B cell (primary cell): ENCODE results near the gene PSAPL1. TPM values are rescaled to one million over a fixed set of nuclear protein-coding genes. Genes with fewer than 3 reads are reported as not detected.

Source experiments
- ATAC-seq: fragments of 200-7000 bp; cut with Tn5 transposase; one replicate; pipeline ENCODE4 v1.10.0; 2021; ENCODE audit warnings: low read depth, mild to moderate bottlenecking, moderate number of reproducible peaks, moderate library complexity
- CTCF ChIA-PET: fragments of 350-600 bp; sonication (Branson Sonifier 250); formaldehyde crosslinking; loops from one replicate; lab custom pipeline; 2021; ENCODE audit warnings: antibody characterized with exemption, inconsistent platforms; lab: Charles Lee
- POLR2A ChIA-PET: fragments of 350-600 bp; sonication (Branson Sonifier 250); formaldehyde crosslinking; loops from one replicate; lab custom pipeline; 2021; ENCODE audit warnings: antibody characterized with exemption; lab: Charles Lee
- DNase-seq: peaks from one replicate; pipeline ENCODE4 v3.0.0; 2013
- H2AFZ ChIP-seq: 2 replicates; pipeline ENCODE4 v1.6.1; 2012; ENCODE audit warnings: mild to moderate bottlenecking, low read depth, low read length; ENCODE audit not compliant: insufficient read depth, poor library complexity, severe bottlenecking
- H3K27ac ChIP-seq, 2 donors: 1 replicate in 1 of 2; 2 replicates in 1 of 2; pipeline ENCODE4 v1.5.1; 2012 to 2013; ENCODE audit warnings: low read length in 2 of 2, mild to moderate bottlenecking in 2 of 2, moderate library complexity in 1 of 2
- H3K27me3 ChIP-seq, 4 experiments: fragments of 200-600 bp in 1 of 4; sonication (generic) in 1 of 4; replicated peaks in 1 of 4; 1 replicate in 2 of 4; 2 replicates in 2 of 4; pipeline versions ENCODE4 v1.6.1 to v1.7.0; 2013 to 2016; ENCODE audit warnings: low read length in 3 of 4, mild to moderate bottlenecking in 2 of 4, mixed read lengths in 1 of 4, moderate library complexity in 1 of 4; ENCODE audit not compliant: insufficient read depth in 4 of 4, control insufficient read depth in 3 of 4; ENCODE audit errors: control extremely low read depth in 1 of 4
- H3K36me3 ChIP-seq, 2 experiments: replicated peaks in 1 of 2; 1 replicate in 1 of 2; 2 replicates in 1 of 2; pipeline versions ENCODE4 v1.6.1 to v1.7.1; 2013; ENCODE audit warnings: low read length in 1 of 2; ENCODE audit not compliant: insufficient read depth in 2 of 2, control insufficient read depth in 1 of 2; ENCODE audit errors: control extremely low read depth in 1 of 2, extremely low read depth in 1 of 2
- H3K4me1 ChIP-seq, 2 donors: fragments of 200-600 bp in 1 of 2; sonication (generic) in 1 of 2; 1 replicate in 1 of 2; 2 replicates in 1 of 2; pipeline versions ENCODE4 v1.5.1 to v1.6.1; 2013 to 2017; ENCODE audit warnings: low read length in 2 of 2; ENCODE audit not compliant: control insufficient read depth in 2 of 2, insufficient read depth in 2 of 2
- H3K4me2 ChIP-seq: replicated peaks from 2 replicates; pipeline ENCODE3; 2012; ENCODE audit warnings: mild to moderate bottlenecking, low read depth, low read length; ENCODE audit not compliant: poor library complexity, severe bottlenecking
- H3K4me3 ChIP-seq, 5 experiments: fragments of 200-600 bp in 1 of 5; sonication (generic) in 1 of 5; 1 replicate in 3 of 5; 2 replicates in 2 of 5; pipeline versions ENCODE4 v1.5.1 to v1.7.0; 2011 to 2016; ENCODE audit warnings: low read length in 4 of 5, mild to moderate bottlenecking in 4 of 5, low read depth in 2 of 5, control low read depth in 1 of 5, moderate library complexity in 1 of 5; ENCODE audit not compliant: insufficient read depth in 1 of 5; ENCODE audit errors: control extremely low read depth in 1 of 5, extremely low read depth in 1 of 5
- H3K79me2 ChIP-seq: fragments of 200-600 bp; sonication (generic); one replicate; pipeline ENCODE4 v1.6.0; 2016; ENCODE audit warnings: low read length; ENCODE audit not compliant: control insufficient read depth, insufficient read depth
- H3K9ac ChIP-seq: fragments of 200-600 bp; sonication (generic); 2 replicates; pipeline ENCODE4 v1.6.1; 2017; ENCODE audit warnings: mild to moderate bottlenecking, low read length, moderate library complexity
- H3K9me3 ChIP-seq, 3 donors: one replicate each; pipeline versions ENCODE4 v1.6.1 to v1.7.1; 2013; ENCODE audit warnings: low read length in 2 of 3; ENCODE audit not compliant: control insufficient read depth in 2 of 3, insufficient read depth in 1 of 3; ENCODE audit errors: control extremely low read depth in 1 of 3
- H4K20me1 ChIP-seq: 2 replicates; pipeline ENCODE4 v1.6.0; 2012; ENCODE audit warnings: mild to moderate bottlenecking, low read length; ENCODE audit not compliant: insufficient read depth, control insufficient read depth, poor library complexity, severe bottlenecking
- H3K27ac Mint-ChIP-seq: one replicate; pipeline ENCODE4 v1.8.0; 2021; ENCODE audit warnings: mixed read lengths
- H3K27me3 Mint-ChIP-seq: one replicate; pipeline ENCODE4 v1.8.0; 2021; ENCODE audit warnings: mixed read lengths
- H3K4me1 Mint-ChIP-seq: one replicate; pipeline ENCODE4 v1.8.0; 2021; ENCODE audit warnings: mixed read lengths
- H3K4me3 Mint-ChIP-seq: one replicate; pipeline ENCODE4 v1.8.0; 2021; ENCODE audit warnings: mixed read lengths
- H3K9me3 Mint-ChIP-seq: one replicate; pipeline ENCODE4 v1.8.0; 2022; ENCODE audit warnings: mixed read lengths; ENCODE audit not compliant: insufficient read depth
- CTCF ChIP-seq: fragments of 200-600 bp; IDR thresholded peaks from one replicate; pipeline ENCODE4 v1.8.0; 2022; ENCODE audit warnings: antibody characterized with exemption, mild to moderate bottlenecking
- EZH2 ChIP-seq: IDR thresholded peaks from 2 replicates; pipeline ENCODE4 v1.6.1; 2012; ENCODE audit warnings: borderline replicate concordance, low read depth, mild to moderate bottlenecking, moderate library complexity, low read length; ENCODE audit not compliant: insufficient read depth, poor library complexity, severe bottlenecking
- WGBS: methylation state at CpG from one replicate; pipeline ENCODE4 v1.1.5; 2013; ENCODE audit warnings: missing lambda C conversion rate; ENCODE audit not compliant: insufficient coverage; 5-methylcytosine and 5-hydroxymethylcytosine counted together
- intact Hi-C: fragments of 100-400 bp; cut with micrococcal nuclease; formaldehyde crosslinking; loops from one replicate; pipeline ENCODE4 v1.10.0; 2022
- polyA plus RNA-seq: library from polyadenylated mRNA; depleted of rRNA; stranded (reverse); fragments of >200 nt; gene quantifications from 2 replicates; pipeline ENCODE4 v1.2.3, GENCODE V29; 2012
- total RNA-seq, 2 donors: library from RNA; stranded (reverse); fragments of 120-200 nt in 1 of 2; gene quantifications; 1 replicate in 1 of 2; 2 replicates in 1 of 2; pipeline versions ENCODE4 v1.2.3 to v1.2.4, GENCODE V29; 2013 to 2022

The PSAPL1 gene
- total and polyA plus RNA-seq, 2 donors (not counting 1 experiment from before 2014, with no cell fraction given), result not detected

GRCh38 chr4:7473081-7473480 lies 38.4 kb upstream of the PSAPL1 start:
- DNase-seq (no peak), ATAC-seq (no peak)
- H3K27ac Mint-ChIP-seq, result no peak overlapping the region
- H3K36me3 ChIP-seq, result no peaks in the 10 kb centered on the region
- H3K9me3 Mint-ChIP-seq, result no peaks in the 10 kb centered on the region
- peaks cover 6% of the 10 kb centered on the region for H3K27me3 Mint-ChIP-seq
- CTCF ChIA-PET, result no interaction called here
- no peaks in the 10 kb centered on the region for H3K4me1 Mint-ChIP-seq
- H3K4me1 ChIP-seq, result no peaks in the 10 kb centered on the region
- no peak overlapping the region for H3K4me3 Mint-ChIP-seq
- no peak overlapping the region for H3K4me2 ChIP-seq
- no peaks in the 10 kb centered on the region for H4K20me1 ChIP-seq
- H3K27ac ChIP-seq, result no peak overlapping the region
- H3K79me2 ChIP-seq, result no peaks in the 10 kb centered on the region
- H3K9me3 ChIP-seq, result no peaks in the 10 kb centered on the region
- H3K9ac ChIP-seq, result no peak overlapping the region
- WGBS, result 95% methylated on average over 8 of the region's 10 CpGs
- no peak for TF ChIP-seq EZH2
- TF ChIP-seq CTCF, result no peak
- H3K27me3 ChIP-seq, result no peaks in the 10 kb centered on the region
- H2AFZ ChIP-seq, result no peak overlapping the region
- POLR2A ChIA-PET, result no interaction called here
- intact Hi-C loops, result no loop called here
- H3K4me3 ChIP-seq, result no peak overlapping the region

GRCh38 chr4:7472442-7473013 lies 37.8 kb upstream of the PSAPL1 start:
- H3K9me3 Mint-ChIP-seq, result no peaks in the 10 kb centered on the region
- no peaks in the 10 kb centered on the region for H3K36me3 ChIP-seq
- no peaks in the 10 kb centered on the region for H3K4me1 ChIP-seq
- H3K27me3 Mint-ChIP-seq, result peaks cover 6% of the 10 kb centered on the region
- intact Hi-C loops, result no loop called here
- H3K9me3 ChIP-seq, result peaks cover 0 to 2% (median 0%) of the 10 kb centered on the region in 3 donors
- 15% methylated on average over 11 of the region's 19 CpGs for WGBS
- ChIA-PET CTCF (no interaction called here), POLR2A (no interaction called here)
- TF ChIP-seq CTCF (no peak), EZH2 (no peak)
- no peaks in the 10 kb centered on the region for H3K4me1 Mint-ChIP-seq
- no peak overlapping the region for H3K9ac ChIP-seq
- no peak overlapping the region for H3K4me3 Mint-ChIP-seq
- DNase-seq (no peak), ATAC-seq (no peak)
- H3K27me3 ChIP-seq, result no peaks in the 10 kb centered on the region
- H3K27ac ChIP-seq, result no peak overlapping the region
- no peak overlapping the region for H3K4me2 ChIP-seq
- H4K20me1 ChIP-seq, result no peaks in the 10 kb centered on the region
- no peak overlapping the region for H3K4me3 ChIP-seq
- no peak overlapping the region for H3K27ac Mint-ChIP-seq
- H2AFZ ChIP-seq, result no peak overlapping the region
- H3K79me2 ChIP-seq, result no peaks in the 10 kb centered on the region
